ENCODE results near the gene ZNF584.

ZNF584 gene

GRCh38 chr19:58466089-58466759 lies 57.8 kb downstream of the ZNF584 start:
- DNase-seq (ENCODE audit: low spot score), result no peak

- peak; percentile 99 for DNase-seq (ENCODE audit: low spot score)
Measured at GRCh38 chr19:58466760-58467589, 58.5 kb downstream of the ZNF584 start, which contains the start of gene ZNF324. ZNF324 (plus strand) TSS chr19:58467080; CDS start chr19:58469186, 2,106 bp downstream.
